ENCODE measurements around the gene IL1B. TPM values are rescaled to one million over a fixed set of nuclear protein-coding genes. Genes with fewer than 3 reads are reported as not detected.

Gene IL1B
- total RNA-seq, 3 donors from 2014 or later: 2.1 to 6.4 (median 4.2) TPM

DNA sequence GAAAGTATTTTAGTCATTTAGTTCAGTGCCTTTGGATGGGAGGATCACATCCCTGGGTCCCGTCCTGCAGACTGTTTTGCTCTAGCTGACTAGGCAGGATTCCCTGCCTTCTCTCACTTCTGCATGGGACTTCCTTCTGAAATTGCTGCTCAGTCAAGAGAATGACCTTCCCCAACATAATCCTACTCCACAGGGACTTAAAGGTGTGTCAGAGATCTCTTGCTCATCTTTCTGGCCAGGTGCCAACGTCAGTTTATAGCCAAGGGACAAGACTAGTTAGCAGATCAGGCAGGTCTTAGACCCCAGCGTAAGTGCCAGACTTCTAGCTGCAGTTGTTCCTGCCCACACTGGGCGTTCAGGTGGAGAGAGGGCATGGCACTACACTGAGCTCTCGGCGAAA is 9.5 kb upstream of the IL1B start:
- intact Hi-C loops (cut with DNase I, micrococcal nuclease): no loop called here
- TF ChIP-seq, protein P1, sequence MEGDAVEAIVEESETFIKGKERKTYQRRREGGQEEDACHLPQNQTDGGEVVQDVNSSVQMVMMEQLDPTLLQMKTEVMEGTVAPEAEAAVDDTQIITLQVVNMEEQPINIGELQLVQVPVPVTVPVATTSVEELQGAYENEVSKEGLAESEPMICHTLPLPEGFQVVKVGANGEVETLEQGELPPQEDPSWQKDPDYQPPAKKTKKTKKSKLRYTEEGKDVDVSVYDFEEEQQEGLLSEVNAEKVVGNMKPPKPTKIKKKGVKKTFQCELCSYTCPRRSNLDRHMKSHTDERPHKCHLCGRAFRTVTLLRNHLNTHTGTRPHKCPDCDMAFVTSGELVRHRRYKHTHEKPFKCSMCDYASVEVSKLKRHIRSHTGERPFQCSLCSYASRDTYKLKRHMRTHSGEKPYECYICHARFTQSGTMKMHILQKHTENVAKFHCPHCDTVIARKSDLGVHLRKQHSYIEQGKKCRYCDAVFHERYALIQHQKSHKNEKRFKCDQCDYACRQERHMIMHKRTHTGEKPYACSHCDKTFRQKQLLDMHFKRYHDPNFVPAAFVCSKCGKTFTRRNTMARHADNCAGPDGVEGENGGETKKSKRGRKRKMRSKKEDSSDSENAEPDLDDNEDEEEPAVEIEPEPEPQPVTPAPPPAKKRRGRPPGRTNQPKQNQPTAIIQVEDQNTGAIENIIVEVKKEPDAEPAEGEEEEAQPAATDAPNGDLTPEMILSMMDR (IDR thresholded peaks at IDR 0.05): no peak
- ATAC-seq: no peak
- no peaks in the 10 kb centered on the region for H3K36me3 ChIP-seq (ENCODE audit: low read depth)
- H3K4me3 ChIP-seq: no peak overlapping the region
- no peaks in the 10 kb centered on the region for H3K4me1 ChIP-seq (ENCODE audit: low read depth)
- DNase-seq: no peak
- H3K9me3 ChIP-seq: no peaks in the 10 kb centered on the region

DNA sequence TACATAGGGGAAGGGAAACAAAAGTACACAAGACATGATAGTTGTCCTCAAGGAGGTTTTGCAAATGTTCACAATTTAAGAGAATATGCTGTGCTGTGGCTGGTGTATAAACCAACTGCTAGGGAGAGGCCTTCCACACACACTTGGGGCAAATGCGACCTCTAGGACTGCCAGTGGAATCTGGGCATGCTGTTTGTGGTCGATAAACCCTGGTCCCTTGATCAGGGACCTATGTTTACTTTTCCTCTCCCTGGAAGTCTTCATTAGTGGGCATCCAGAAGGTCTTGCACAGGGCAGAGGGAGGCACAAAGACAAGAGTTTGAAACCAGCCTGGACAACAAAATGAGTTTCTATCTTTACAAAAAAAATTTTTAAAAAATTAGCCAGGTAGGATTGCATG is 7.3 kb upstream of the IL1B start:
- no peaks in the 10 kb centered on the region for H3K36me3 ChIP-seq (ENCODE audit: low read depth)
- no peaks in the 10 kb centered on the region for H3K4me1 ChIP-seq (ENCODE audit: low read depth)
- intact Hi-C loops (cut with DNase I, micrococcal nuclease): no loop called here
- ATAC-seq (no peak), DNase-seq (no peak)
- TF ChIP-seq, protein P1 (IDR thresholded peaks at IDR 0.05): no peak
- H3K4me3 ChIP-seq: no peak overlapping the region
- no peaks in the 10 kb centered on the region for H3K9me3 ChIP-seq

DNA sequence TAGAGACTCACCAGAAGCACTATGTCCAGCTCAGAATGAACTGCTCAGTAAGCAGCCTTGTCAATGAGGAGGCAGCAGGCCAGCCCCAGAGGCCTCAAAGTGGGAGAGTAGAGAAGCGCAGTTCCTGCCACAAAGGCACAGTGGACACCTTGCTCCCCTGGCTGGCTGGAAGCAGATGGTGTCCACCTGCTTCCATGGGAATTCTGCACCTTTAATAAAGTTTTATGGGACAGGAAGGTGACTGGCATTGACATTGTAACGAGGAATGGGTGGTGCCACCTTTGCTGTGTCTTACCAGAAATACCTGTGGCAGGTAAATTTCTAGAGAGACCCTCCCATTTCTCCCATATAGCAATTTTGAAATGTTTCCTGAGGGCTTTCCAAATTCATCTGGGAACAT is 6.7 kb upstream of the IL1B start:
- TF ChIP-seq, protein P1 (IDR thresholded peaks at IDR 0.05): no peak
- no peak overlapping the region for H3K4me3 ChIP-seq
- no peaks in the 10 kb centered on the region for H3K4me1 ChIP-seq (ENCODE audit: low read depth)
- no peaks in the 10 kb centered on the region for H3K9me3 ChIP-seq
- ATAC-seq: peak; percentile 56
- no peak for DNase-seq
- intact Hi-C loops (cut with DNase I, micrococcal nuclease): no loop called here
- no peaks in the 10 kb centered on the region for H3K36me3 ChIP-seq (ENCODE audit: low read depth)

DNA sequence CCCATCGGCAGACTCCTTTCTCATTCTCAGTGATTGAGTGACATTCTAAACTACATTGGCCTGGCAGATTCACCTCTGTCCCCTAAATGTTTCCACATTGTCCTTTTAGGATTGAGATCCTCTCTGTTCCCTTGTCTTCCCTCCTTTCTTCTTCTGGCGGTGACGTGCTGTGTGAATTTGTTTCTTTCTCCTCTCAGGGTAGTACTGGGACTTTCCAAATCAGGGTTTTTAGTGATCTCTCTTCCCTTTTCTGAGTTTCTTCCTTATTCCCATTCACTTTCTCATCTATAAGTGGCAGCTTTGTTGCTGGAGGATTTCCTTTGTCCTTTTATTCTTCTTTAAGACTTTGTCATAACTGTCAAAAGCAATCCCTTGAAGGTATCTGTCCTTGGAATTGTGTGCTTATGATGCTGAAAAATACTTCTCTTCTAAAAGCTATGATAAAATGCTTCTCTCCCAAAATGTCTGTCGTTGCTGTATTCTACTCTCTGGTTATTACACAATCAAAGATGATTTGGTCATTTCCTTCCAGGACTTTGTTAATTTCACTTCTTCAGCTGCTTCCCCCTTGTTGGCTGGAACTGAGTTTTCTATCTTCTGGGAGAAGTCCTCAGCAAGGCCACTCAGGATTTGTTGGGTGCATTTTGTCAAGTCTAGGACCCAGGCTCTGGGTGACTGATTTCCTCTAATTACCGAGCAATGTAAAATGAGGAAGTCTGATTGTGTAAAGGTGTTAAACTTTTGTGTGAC is 4.9 kb upstream of the IL1B start:
- Histone ChIP-seq H3K4me3 (no peak overlapping the region), H3K4me1 (ENCODE audit: low read depth) (no peaks in the 10 kb centered on the region), H3K9me3 (no peaks in the 10 kb centered on the region), H3K36me3 (ENCODE audit: low read depth) (no peaks in the 10 kb centered on the region)
- ATAC-seq (no peak), DNase-seq (no peak)
- TF ChIP-seq, protein P1 (IDR thresholded peaks at IDR 0.05): no peak
- intact Hi-C loops (cut with DNase I, micrococcal nuclease): no loop called here

DNA sequence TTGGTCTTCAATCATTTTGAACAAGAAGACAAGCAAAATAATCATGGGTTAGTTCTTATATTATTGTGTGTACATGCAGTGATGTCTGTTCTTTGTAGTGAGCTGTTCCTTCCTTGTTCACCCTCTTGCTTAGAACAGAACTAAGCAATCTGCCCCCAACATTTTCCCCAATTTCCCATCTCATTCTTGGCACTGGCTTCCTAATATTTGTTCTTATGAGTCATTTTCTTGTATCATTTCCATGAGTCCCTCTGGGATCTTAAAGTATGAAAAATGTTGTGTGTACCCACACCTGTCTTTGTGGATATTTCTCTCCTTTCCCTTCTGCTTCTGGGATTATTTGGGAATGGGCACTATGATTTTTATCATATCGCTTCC is 3.5 kb upstream of the IL1B start:
- no peak for DNase-seq
- Histone ChIP-seq H3K36me3 (ENCODE audit: low read depth) (no peaks in the 10 kb centered on the region), H3K9me3 (no peaks in the 10 kb centered on the region), H3K4me1 (ENCODE audit: low read depth) (no peaks in the 10 kb centered on the region), H3K4me3 (no peak overlapping the region)
- intact Hi-C loops (cut with DNase I, micrococcal nuclease): no loop called here
- TF ChIP-seq, protein P1 (IDR thresholded peaks at IDR 0.05): no peak
- no peak for ATAC-seq
